ENCODE data around the gene PCDHGA1.
"Not testable (repeated sequence)": the region's sequence is repeated elsewhere in the genome, so short reads cannot be mapped to it uniquely, and the experiment has no call there.

- not testable (repeated sequence) for TF ChIP-seq CTCF (IDR thresholded peaks at IDR 0.05 in 8 of 11, conservative IDR thresholded peaks at IDR 0.05 in 3 of 11); POLR2AphosphoS5 (IDR thresholded peaks at IDR 0.05)
These were observed 13.4 kb upstream of the PCDHGA1 start for GRCh38 chr5:141316963-141317362.

Measured in spleen (tissue), 7 donors.